Gastrocnemius medialis (tissue), 4 donors: ENCODE results near the gene DNAJC8.

Experiments used
- CTCF ChIP-seq, 5 experiments: fragments of 450-650 bp in 3 of 5; fragments of 200-600 bp in 2 of 5; sonication (generic) in 2 of 5; IDR thresholded peaks in 4 of 5; conservative IDR thresholded peaks in 1 of 5; 1 replicate in 4 of 5; 2 replicates in 1 of 5; pipeline ENCODE4 v1.5.1; 2016 to 2019; ENCODE audit warnings: antibody characterized with exemption in 5 of 5, mild to moderate bottlenecking in 3 of 5, moderate library complexity in 3 of 5
- POLR2A ChIP-seq, 2 donors: fragments of 450-650 bp; IDR thresholded peaks; one replicate each; pipeline ENCODE4 v1.6.1; 2017; ENCODE audit warnings: antibody characterized with exemption in 2 of 2, mild to moderate bottlenecking in 2 of 2, moderate library complexity in 2 of 2

DNA sequence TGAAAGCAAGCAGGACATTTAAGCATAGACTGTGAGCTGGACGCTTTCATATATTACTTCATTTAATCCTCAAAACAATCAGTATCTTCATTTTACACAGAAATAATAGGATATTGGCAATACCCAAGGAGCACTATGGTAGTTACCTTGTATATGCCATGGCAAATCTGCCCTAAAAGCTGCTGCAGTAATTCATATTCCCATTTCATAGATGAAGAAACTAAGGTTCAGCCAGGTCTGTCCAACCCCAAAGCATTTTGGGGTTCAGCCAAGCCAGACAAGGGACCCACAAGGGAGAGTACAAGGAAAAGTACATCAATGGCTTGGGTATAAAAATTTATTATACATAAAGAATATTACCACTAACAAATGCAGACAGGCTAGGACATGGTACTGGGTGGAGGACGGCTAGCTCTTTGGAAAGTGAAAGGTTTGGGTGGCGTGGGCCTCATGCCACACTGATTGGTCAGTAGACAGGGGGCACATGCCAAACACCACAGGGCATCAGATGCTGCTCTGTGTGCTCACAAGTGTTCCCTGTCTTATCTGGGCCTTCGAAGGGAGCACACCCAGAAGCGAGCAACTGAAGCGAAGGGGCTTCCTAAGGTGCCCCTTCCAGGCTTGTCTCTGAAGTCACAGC is 32.5 kb downstream of the DNAJC8 start:
- no peak for TF ChIP-seq CTCF (IDR thresholded peaks at IDR 0.05 in 4 of 5, conservative IDR thresholded peaks at IDR 0.05 in 1 of 5)
- no peak for TF ChIP-seq POLR2A (IDR thresholded peaks at IDR 0.05)
